OCI-LY7 (cell line): ENCODE data around the gene SLC6A6.

ENCODE experiments used
- EZH2phosphoT487 ChIP-seq: fragments of 200-600 bp; sonication (generic); IDR thresholded peaks from 2 replicates; pipeline ENCODE4 v1.6.1; 2018; ENCODE audit warnings: low read depth, borderline replicate concordance, mild to moderate bottlenecking, mixed run types, antibody characterized with exemption, low read length, moderate library complexity, mixed read lengths
- TF ChIP-seq, protein P1 (sequence below): fragments of 200-600 bp; sonication (generic); conservative IDR thresholded peaks from 2 replicates; pipeline ENCODE4 v1.5.1; 2014; ENCODE audit warnings: mild to moderate bottlenecking, antibody characterized with exemption, low read length, moderate library complexity, mixed read lengths

DNA sequence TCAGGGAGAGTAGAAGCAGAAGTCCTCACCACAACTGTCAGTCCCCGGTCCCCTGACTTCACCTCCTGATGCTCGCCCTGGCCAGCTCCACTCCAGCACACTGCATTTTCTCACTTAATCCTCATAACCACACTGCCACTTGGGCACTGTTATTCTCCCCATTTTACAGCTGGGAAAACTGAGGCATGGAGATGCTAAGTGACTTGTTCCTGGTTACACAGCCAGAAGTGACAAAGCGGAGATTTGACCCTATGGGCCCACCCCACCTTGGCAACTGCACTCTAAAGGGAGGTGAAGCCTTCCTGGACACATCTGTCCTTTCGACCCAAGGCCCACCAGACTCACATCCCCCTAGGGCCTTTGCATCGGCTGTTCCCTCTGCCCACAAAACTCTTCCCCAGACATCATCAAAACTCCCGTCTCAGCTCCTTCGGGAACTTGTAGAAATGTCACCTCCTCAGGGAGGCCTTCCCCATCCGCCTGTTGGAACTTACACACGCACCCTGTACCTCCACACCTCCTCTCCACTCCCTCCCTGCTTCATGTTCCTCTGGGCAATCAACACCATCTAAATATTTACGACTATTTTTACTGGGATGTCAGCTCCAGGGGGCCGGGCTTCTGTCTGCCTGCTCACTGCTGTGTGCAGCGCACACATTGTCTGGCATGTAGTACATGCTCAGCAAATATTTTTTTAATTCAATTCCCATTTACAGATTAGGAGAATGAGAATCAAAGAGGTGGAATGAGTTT lies 134.6 kb downstream of the SLC6A6 start:
- TF ChIP-seq, protein P1, sequence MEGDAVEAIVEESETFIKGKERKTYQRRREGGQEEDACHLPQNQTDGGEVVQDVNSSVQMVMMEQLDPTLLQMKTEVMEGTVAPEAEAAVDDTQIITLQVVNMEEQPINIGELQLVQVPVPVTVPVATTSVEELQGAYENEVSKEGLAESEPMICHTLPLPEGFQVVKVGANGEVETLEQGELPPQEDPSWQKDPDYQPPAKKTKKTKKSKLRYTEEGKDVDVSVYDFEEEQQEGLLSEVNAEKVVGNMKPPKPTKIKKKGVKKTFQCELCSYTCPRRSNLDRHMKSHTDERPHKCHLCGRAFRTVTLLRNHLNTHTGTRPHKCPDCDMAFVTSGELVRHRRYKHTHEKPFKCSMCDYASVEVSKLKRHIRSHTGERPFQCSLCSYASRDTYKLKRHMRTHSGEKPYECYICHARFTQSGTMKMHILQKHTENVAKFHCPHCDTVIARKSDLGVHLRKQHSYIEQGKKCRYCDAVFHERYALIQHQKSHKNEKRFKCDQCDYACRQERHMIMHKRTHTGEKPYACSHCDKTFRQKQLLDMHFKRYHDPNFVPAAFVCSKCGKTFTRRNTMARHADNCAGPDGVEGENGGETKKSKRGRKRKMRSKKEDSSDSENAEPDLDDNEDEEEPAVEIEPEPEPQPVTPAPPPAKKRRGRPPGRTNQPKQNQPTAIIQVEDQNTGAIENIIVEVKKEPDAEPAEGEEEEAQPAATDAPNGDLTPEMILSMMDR = no peak
- TF ChIP-seq EZH2phosphoT487 = no peak
